Right lobe of liver (tissue), 6 donors: ENCODE results near the gene ADIPOR2. TPM values are rescaled to one million over a fixed set of nuclear protein-coding genes. Genes with fewer than 3 reads are reported as not detected.

Experiments used
- ATAC-seq, 4 donors: fragments of 200-7000 bp; cut with Tn5 transposase; one replicate each; pipeline ENCODE4 v1.9.1; 2020; ENCODE audit warnings: mild to moderate bottlenecking in 4 of 4, moderate library complexity in 4 of 4
- DNase-seq, 3 donors: peaks; one replicate each; pipeline ENCODE4 v3.0.0-alpha.2; 2020
- H3K27ac ChIP-seq, 3 donors: fragments of 200-600 bp; one replicate each; pipeline ENCODE4 v1.8.0; 2022
- H3K27me3 ChIP-seq, 2 donors: fragments of 200-600 bp; one replicate each; pipeline ENCODE4 v1.8.0; 2022
- H3K36me3 ChIP-seq, 4 donors: fragments of 200-600 bp; sonication (generic) in 1 of 4; one replicate each; pipeline versions ENCODE4 v1.5.1 to v1.8.0; 2017 to 2022; ENCODE audit warnings: control low read depth in 1 of 4
- H3K4me1 ChIP-seq, 4 donors: fragments of 200-600 bp; sonication (generic) in 1 of 4; one replicate each; pipeline versions ENCODE4 v1.5.1 to v1.8.0; 2017 to 2022; ENCODE audit warnings: control low read depth in 1 of 4
- H3K4me3 ChIP-seq, 3 donors: fragments of 200-600 bp; one replicate each; pipeline ENCODE4 v1.8.0; 2022
- H3K9me3 ChIP-seq, 4 donors: fragments of 200-600 bp; sonication (generic) in 1 of 4; one replicate each; pipeline versions ENCODE4 v1.5.1 to v1.8.0; 2017 to 2022; ENCODE audit warnings: control low read depth in 1 of 4
- CTCF ChIP-seq, 4 donors: fragments of 200-600 bp in 3 of 4; fragments of 450-650 bp in 1 of 4; IDR thresholded peaks; one replicate each; pipeline versions ENCODE4 v1.5.1 to v1.8.0; 2016 to 2022; ENCODE audit warnings: antibody characterized with exemption in 4 of 4, mild to moderate bottlenecking in 2 of 4
- POLR2A ChIP-seq: fragments of 450-650 bp; IDR thresholded peaks from one replicate; pipeline ENCODE4 v1.6.1; 2017; ENCODE audit warnings: antibody characterized with exemption, mild to moderate bottlenecking
- WGBS: methylation state at CpG from one replicate; pipeline ENCODE4 v1.1.6; 2018; ENCODE audit warnings: low coverage, low lambda C conversion rate; ENCODE audit not compliant: insufficient coverage; ENCODE audit errors: missing lambda C conversion rate; 5-methylcytosine and 5-hydroxymethylcytosine counted together
- intact Hi-C, 2 donors: fragments of 100-400 bp; cut with DNase I; formaldehyde crosslinking; loops; one replicate each; pipeline versions ENCODE4 v1.11.2 to v1.14.1; 2022
- total RNA-seq, 6 experiments: library from RNA; depleted of rRNA in 2 of 6; stranded (reverse); fragments of >200 nt in 2 of 6; fragmentation: NEBNext Ultra II Directional in 3 of 6; extraction: Animal tissue kit (Norgen Biotek cat#: 25700) in 3 of 6; gene quantifications; one replicate each; pipeline versions ENCODE4 v1.1.0 to v1.2.4, GENCODE V29; 2016 to 2023
- donor health status: DM: no; HTN: yes; CAD: no.
- donor health status: DM: no; HTN: no; CAD: no.
- donor health status: DM: no; HTN: no; CAD: no.
- donor health status: DM: no; HTN: yes; CAD: no.
- donor health status: DM: no; HTN: yes; CAD: no.

The ADIPOR2 gene
- total RNA-seq, 6 experiments from 2014 or later: 46.5 to 108 (median 59.8) TPM

GRCh38 chr12:1811948-1812291 lies 121.0 kb downstream of the ADIPOR2 start:
- intact Hi-C loops: no loop called here
- H3K27me3 ChIP-seq: no peaks in the 10 kb centered on the region
- H3K27ac ChIP-seq: peak overlapping the region; percentile 15 to 60 (median 24)
- no peak for ATAC-seq
- no peaks in the 10 kb centered on the region for H3K4me1 ChIP-seq
- no peaks in the 10 kb centered on the region for H3K9me3 ChIP-seq
- no peaks in the 10 kb centered on the region for H3K36me3 ChIP-seq
- no peak for TF ChIP-seq CTCF (IDR thresholded peaks at IDR 0.05)
- TF ChIP-seq POLR2A: no peak
- DNase-seq: no peak
- 41% methylated on average over 3 of the region's 6 CpGs for WGBS
- no peak overlapping the region for H3K4me3 ChIP-seq

GRCh38 chr12:1812650-1813302 lies 121.9 kb downstream of the ADIPOR2 start:
- Histone ChIP-seq H3K4me3 (no peak overlapping the region), H3K4me1 (no peaks in the 10 kb centered on the region), H3K27ac (peak overlapping the region; percentile 15 to 60 (median 29)), H3K27me3 (no peaks in the 10 kb centered on the region), H3K36me3 (no peaks in the 10 kb centered on the region), H3K9me3 (no peaks in the 10 kb centered on the region)
- peak; percentile 60 to 77 (median 66) for ATAC-seq
- DNase-seq: no peak
- intact Hi-C loops: no loop called here
- TF ChIP-seq CTCF (IDR thresholded peaks at IDR 0.05): no peak
- peak; percentile 29 for TF ChIP-seq POLR2A
- WGBS: 43% methylated on average over 3 of the region's 17 CpGs

GRCh38 chr12:1814266-1814665 lies 123.4 kb downstream of the ADIPOR2 start:
- WGBS: 35% methylated on average over 4 of the region's 8 CpGs
- no peak for TF ChIP-seq CTCF (IDR thresholded peaks at IDR 0.05)
- no peak for TF ChIP-seq POLR2A
- H3K4me1 ChIP-seq: no peaks in the 10 kb centered on the region
- intact Hi-C loops: no loop called here
- no peaks in the 10 kb centered on the region for H3K36me3 ChIP-seq
- no peak overlapping the region for H3K4me3 ChIP-seq
- H3K27me3 ChIP-seq: no peaks in the 10 kb centered on the region
- no peak overlapping the region for H3K27ac ChIP-seq
- H3K9me3 ChIP-seq: no peaks in the 10 kb centered on the region
- DNase-seq (no peak), ATAC-seq (no peak)

- DNase-seq (no peak), ATAC-seq (no peak)
- no peak overlapping the region for H3K27ac ChIP-seq
- no peaks in the 10 kb centered on the region for H3K27me3 ChIP-seq
- TF ChIP-seq POLR2A: no peak
- no peak for TF ChIP-seq CTCF (IDR thresholded peaks at IDR 0.05)
- H3K9me3 ChIP-seq: no peaks in the 10 kb centered on the region
- H3K4me3 ChIP-seq: no peak overlapping the region
- intact Hi-C loops: no loop called here
- WGBS: 52% methylated on average over 2 of the region's 3 CpGs
- H3K36me3 ChIP-seq: no peaks in the 10 kb centered on the region
- no peaks in the 10 kb centered on the region for H3K4me1 ChIP-seq
These were observed 124.2 kb downstream of the ADIPOR2 start for GRCh38 chr12:1815108-1815507.
